GM23338 (cell line): Measurements from ENCODE around the gene SELPLG.

Source experiments
- CREB1 ChIP-seq: fragments of 250-450 bp; sonication (Bioruptor Pico); IDR thresholded peaks from 2 replicates; pipeline ENCODE4 v1.5.0; 2020; ENCODE audit warnings: low read depth, mild to moderate bottlenecking, moderate library complexity
- JUNB ChIP-seq: IDR thresholded peaks from one replicate; pipeline ENCODE4 v1.6.1; 2016; ENCODE audit warnings: antibody characterized with exemption; ENCODE audit not compliant: unreplicated experiment
- POLR2AphosphoS5 ChIP-seq: IDR thresholded peaks from 2 replicates; pipeline ENCODE4 v1.6.1; 2016; ENCODE audit warnings: antibody characterized with exemption, low read depth
- STAT1 ChIP-seq: IDR thresholded peaks from one replicate; pipeline ENCODE4 v1.6.1; 2016; ENCODE audit warnings: antibody characterized with exemption; ENCODE audit not compliant: unreplicated experiment
- ZNF331 ChIP-seq: fragments of 250-450 bp; sonication (Bioruptor Pico); IDR thresholded peaks from 2 replicates; pipeline ENCODE4 v1.5.0; 2020; ENCODE audit warnings: low read depth, mild to moderate bottlenecking, moderate library complexity
- TF ChIP-seq, protein P1 (sequence below), 2 experiments: fragments of 200-600 bp in 1 of 2; sonication (generic) in 1 of 2; conservative IDR thresholded peaks; 2 replicates each; pipeline versions ENCODE4 v1.5.1 to v1.6.1; 2016 to 2017; ENCODE audit warnings: antibody characterized with exemption in 2 of 2, low read depth in 2 of 2, mild to moderate bottlenecking in 2 of 2, moderate library complexity in 1 of 2

GRCh38 chr12:108616941-108617858 is 16.5 kb downstream of the SELPLG start:
- TF ChIP-seq STAT1 (no peak), POLR2AphosphoS5 (no peak), ZNF331 (CRISPR knock-in tag) (no peak), CREB1 (CRISPR knock-in tag) (no peak), JUNB (no peak)
- TF ChIP-seq, protein P1, sequence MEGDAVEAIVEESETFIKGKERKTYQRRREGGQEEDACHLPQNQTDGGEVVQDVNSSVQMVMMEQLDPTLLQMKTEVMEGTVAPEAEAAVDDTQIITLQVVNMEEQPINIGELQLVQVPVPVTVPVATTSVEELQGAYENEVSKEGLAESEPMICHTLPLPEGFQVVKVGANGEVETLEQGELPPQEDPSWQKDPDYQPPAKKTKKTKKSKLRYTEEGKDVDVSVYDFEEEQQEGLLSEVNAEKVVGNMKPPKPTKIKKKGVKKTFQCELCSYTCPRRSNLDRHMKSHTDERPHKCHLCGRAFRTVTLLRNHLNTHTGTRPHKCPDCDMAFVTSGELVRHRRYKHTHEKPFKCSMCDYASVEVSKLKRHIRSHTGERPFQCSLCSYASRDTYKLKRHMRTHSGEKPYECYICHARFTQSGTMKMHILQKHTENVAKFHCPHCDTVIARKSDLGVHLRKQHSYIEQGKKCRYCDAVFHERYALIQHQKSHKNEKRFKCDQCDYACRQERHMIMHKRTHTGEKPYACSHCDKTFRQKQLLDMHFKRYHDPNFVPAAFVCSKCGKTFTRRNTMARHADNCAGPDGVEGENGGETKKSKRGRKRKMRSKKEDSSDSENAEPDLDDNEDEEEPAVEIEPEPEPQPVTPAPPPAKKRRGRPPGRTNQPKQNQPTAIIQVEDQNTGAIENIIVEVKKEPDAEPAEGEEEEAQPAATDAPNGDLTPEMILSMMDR (conservative IDR thresholded peaks at IDR 0.05; ENCODE audit: low read depth in 2 of 2) = no peak
